T-helper 2 cell treated with Interferon-gamma antibody and Interleukin-4, amounts not matched to agents 5 μg/mL and 100 μg/mL, for 36 hours (primary cell): ENCODE data around the gene AGFG1.

ENCODE experiments used
- DNase-seq: peaks from one replicate; pipeline ENCODE4 v3.0.0; 2021; ENCODE audit warnings: low spot score
- H3K27ac Mint-ChIP-seq: one replicate; pipeline ENCODE4 v1.8.0; 2021; ENCODE audit warnings: mild to moderate bottlenecking, mixed read lengths
- H3K27me3 Mint-ChIP-seq: one replicate; pipeline ENCODE4 v1.8.0; 2021; ENCODE audit warnings: low read depth, mixed read lengths
- H3K36me3 Mint-ChIP-seq: one replicate; pipeline ENCODE4 v1.8.0; 2021; ENCODE audit warnings: low read depth, mixed read lengths
- H3K4me1 Mint-ChIP-seq: one replicate; pipeline ENCODE4 v1.8.0; 2021; ENCODE audit warnings: low read depth, mixed read lengths
- H3K4me3 Mint-ChIP-seq: one replicate; pipeline ENCODE4 v1.8.0; 2022; ENCODE audit warnings: mild to moderate bottlenecking, moderate library complexity, mixed read lengths
- H3K9me3 Mint-ChIP-seq: one replicate; pipeline ENCODE4 v1.8.0; 2021; ENCODE audit warnings: mixed read lengths

The AGFG1 gene

DNA sequence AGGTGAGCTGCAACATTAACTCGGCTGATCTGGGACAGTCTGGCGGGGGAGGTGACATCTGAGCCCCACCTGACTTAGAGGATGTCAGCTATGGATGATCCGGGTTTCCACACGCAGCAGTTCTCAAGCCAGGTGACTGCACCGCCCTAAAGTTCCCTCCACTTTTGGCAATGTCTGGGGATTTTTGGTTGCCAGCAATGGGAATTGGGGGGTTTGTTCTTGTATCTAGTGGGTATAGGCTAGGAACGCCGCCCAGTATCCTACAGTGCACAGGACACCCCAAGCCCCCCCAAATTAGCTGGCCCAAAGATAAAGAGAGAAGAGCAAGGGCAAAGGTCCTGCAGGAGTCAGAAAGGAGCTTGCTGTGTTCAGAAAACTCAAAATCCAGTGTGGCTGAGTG, 544 bp upstream of the AGFG1 start:
- Mint-ChIP-seq H3K27me3 (no peaks in the 10 kb centered on the region), H3K4me1 (peaks cover 29% of the 10 kb centered on the region), H3K9me3 (no peaks in the 10 kb centered on the region)

GRCh38 chr2:227472265-227473121, 537 bp downstream of the AGFG1 start:
- peaks cover 23% of the 10 kb centered on the region for H3K4me1 Mint-ChIP-seq
- DNase-seq = peak; percentile 57
- H3K9me3 Mint-ChIP-seq = no peaks in the 10 kb centered on the region
- peak overlapping the region; percentile 57 for H3K27ac Mint-ChIP-seq
- peaks cover 2% of the 10 kb centered on the region for H3K36me3 Mint-ChIP-seq
- H3K27me3 Mint-ChIP-seq = no peaks in the 10 kb centered on the region
- peak overlapping the region; percentile 96 for H3K4me3 Mint-ChIP-seq

More for the DNA sequence above, 544 bp upstream of the AGFG1 start:
- peak overlapping the region; percentile 65 for H3K4me3 Mint-ChIP-seq
- peaks cover 2% of the 10 kb centered on the region for H3K36me3 Mint-ChIP-seq
- H3K27ac Mint-ChIP-seq = peak overlapping the region; percentile 26
- no peak for DNase-seq

GRCh38 chr2:227473122-227473461, 1.1 kb downstream of the AGFG1 start:
- peaks cover 2% of the 10 kb centered on the region for H3K36me3 Mint-ChIP-seq
- H3K4me3 Mint-ChIP-seq = peak overlapping the region; percentile 96
- no peaks in the 10 kb centered on the region for H3K27me3 Mint-ChIP-seq
- peak overlapping the region; percentile 87 for H3K27ac Mint-ChIP-seq
- H3K9me3 Mint-ChIP-seq = no peaks in the 10 kb centered on the region
- DNase-seq = no peak
- H3K4me1 Mint-ChIP-seq = peaks cover 23% of the 10 kb centered on the region

- no peak overlapping the region for H3K27ac Mint-ChIP-seq
- no peak for DNase-seq
- no peaks in the 10 kb centered on the region for H3K9me3 Mint-ChIP-seq
- no peaks in the 10 kb centered on the region for H3K27me3 Mint-ChIP-seq
- H3K36me3 Mint-ChIP-seq = peaks cover 2% of the 10 kb centered on the region
- peaks cover 24% of the 10 kb centered on the region for H3K4me1 Mint-ChIP-seq
- H3K4me3 Mint-ChIP-seq = peak overlapping the region; percentile 96
Observed at GRCh38 chr2:227473806-227474205, 1.9 kb downstream of the AGFG1 start.

DNA sequence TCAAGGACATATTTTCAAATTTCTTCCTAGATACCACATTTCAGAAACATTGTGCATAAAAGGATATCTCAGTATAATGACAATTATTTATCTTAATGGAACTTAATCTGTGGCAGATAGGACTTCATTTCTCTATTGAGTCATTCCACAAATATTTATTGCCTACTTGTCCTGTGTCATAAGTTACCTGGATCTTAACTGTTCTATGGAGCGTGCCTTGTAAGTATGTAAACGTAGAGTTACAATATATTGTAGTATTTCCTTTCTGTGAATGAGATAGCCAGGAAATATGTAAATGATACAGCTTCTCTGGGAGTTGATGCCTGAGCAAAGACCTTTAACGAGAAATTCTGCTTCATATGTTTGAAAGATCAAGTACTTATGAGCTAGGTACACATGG, 2.5 kb downstream of the AGFG1 start:
- Mint-ChIP-seq H3K27ac (no peak overlapping the region), H3K4me1 (peaks cover 27% of the 10 kb centered on the region)
- DNase-seq = no peak

GRCh38 chr2:227477291-227477690, 5.3 kb downstream of the AGFG1 start:
- Mint-ChIP-seq H3K4me1 (peaks cover 42% of the 10 kb centered on the region), H3K27ac (no peak overlapping the region)

More for the DNA sequence above, 2.5 kb downstream of the AGFG1 start:
- Mint-ChIP-seq H3K36me3 (peaks cover 2% of the 10 kb centered on the region), H3K27me3 (no peaks in the 10 kb centered on the region), H3K9me3 (no peaks in the 10 kb centered on the region), H3K4me3 (peak overlapping the region; percentile 96)

DNA sequence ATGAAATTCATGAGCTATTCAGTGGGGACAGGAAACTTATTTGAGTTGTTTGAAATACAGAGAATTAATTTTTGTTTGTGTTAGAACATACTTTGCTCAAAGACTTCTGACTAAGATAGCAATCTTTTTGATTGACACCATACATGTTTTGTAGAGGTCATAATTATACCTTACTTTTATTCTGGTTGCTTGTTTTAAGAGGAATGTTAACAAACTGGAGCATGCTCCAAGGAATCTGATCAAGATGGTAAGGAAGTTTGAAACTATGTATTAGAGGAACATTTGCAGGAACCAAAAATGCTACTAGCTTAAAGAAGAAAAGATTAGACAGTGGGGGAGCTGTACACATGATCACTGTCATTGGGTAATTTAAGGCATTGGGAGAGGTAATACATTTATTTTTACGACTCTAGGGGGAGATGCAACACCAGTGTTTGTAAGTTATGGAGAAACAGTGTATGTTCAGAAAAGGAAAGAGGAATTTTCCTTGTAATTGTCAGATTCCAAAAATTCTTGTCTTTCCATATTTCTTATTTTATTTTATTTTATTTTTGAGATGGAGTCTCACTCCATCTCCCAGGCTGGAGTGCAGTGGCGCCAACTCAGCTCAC, 8.0 kb downstream of the AGFG1 start:
- Mint-ChIP-seq H3K36me3 (peaks cover 10% of the 10 kb centered on the region), H3K27me3 (no peaks in the 10 kb centered on the region), H3K27ac (peak overlapping the region; percentile 29), H3K4me3 (peak overlapping the region; percentile 10), H3K9me3 (peaks cover 2% of the 10 kb centered on the region), H3K4me1 (peaks cover 35% of the 10 kb centered on the region)
- no peak for DNase-seq

More at GRCh38 chr2:227477291-227477690, 5.3 kb downstream of the AGFG1 start:
- Mint-ChIP-seq H3K9me3 (no peaks in the 10 kb centered on the region), H3K4me3 (no peak overlapping the region), H3K36me3 (peaks cover 2% of the 10 kb centered on the region), H3K27me3 (no peaks in the 10 kb centered on the region)
- no peak for DNase-seq

GRCh38 chr2:227480528-227480927, 8.6 kb downstream of the AGFG1 start:
- DNase-seq = no peak
- H3K4me1 Mint-ChIP-seq = peaks cover 33% of the 10 kb centered on the region
- H3K4me3 Mint-ChIP-seq = peak overlapping the region; percentile 11
- peak overlapping the region; percentile 67 for H3K27ac Mint-ChIP-seq
- peaks cover 15% of the 10 kb centered on the region for H3K36me3 Mint-ChIP-seq
- no peaks in the 10 kb centered on the region for H3K27me3 Mint-ChIP-seq
- peaks cover 7% of the 10 kb centered on the region for H3K9me3 Mint-ChIP-seq

- H3K9me3 Mint-ChIP-seq = peaks cover 15% of the 10 kb centered on the region
- H3K4me1 Mint-ChIP-seq = peaks cover 33% of the 10 kb centered on the region
Observed at GRCh38 chr2:227482638-227483340, 10.8 kb downstream of the AGFG1 start.

DNA sequence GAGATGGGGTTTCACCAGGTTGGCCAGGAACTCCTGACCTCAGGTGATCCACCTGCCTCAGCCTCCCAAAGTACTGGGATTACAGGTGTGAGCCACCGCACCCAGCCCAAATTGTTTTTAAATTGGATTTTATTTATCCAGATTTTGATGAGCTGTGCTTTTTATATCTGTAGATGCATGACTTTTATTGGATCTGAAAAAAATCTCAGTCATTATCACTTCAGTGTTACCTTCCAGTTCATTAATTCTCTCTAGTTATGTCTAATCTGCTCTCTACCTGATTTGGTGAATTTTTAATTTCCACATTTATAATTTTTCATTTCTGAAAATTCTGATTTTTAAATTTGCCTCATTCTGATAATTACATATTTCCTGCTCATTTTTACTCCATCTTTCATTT, 13.5 kb downstream of the AGFG1 start:
- peaks cover 22% of the 10 kb centered on the region for H3K4me1 Mint-ChIP-seq
- no peak overlapping the region for H3K4me3 Mint-ChIP-seq

More at GRCh38 chr2:227482638-227483340, 10.8 kb downstream of the AGFG1 start:
- H3K27me3 Mint-ChIP-seq = no peaks in the 10 kb centered on the region
- DNase-seq = no peak
- H3K4me3 Mint-ChIP-seq = peak overlapping the region; percentile 2
- peak overlapping the region; percentile 11 for H3K27ac Mint-ChIP-seq
- peaks cover 19% of the 10 kb centered on the region for H3K36me3 Mint-ChIP-seq

GRCh38 chr2:227486688-227487087, 14.7 kb downstream of the AGFG1 start:
- H3K36me3 Mint-ChIP-seq = peaks cover 28% of the 10 kb centered on the region
- no peaks in the 10 kb centered on the region for H3K27me3 Mint-ChIP-seq
- no peak for DNase-seq
- H3K27ac Mint-ChIP-seq = no peak overlapping the region
- H3K4me3 Mint-ChIP-seq = no peak overlapping the region
- H3K4me1 Mint-ChIP-seq = peaks cover 12% of the 10 kb centered on the region
- peaks cover 19% of the 10 kb centered on the region for H3K9me3 Mint-ChIP-seq

More for the DNA sequence above, 13.5 kb downstream of the AGFG1 start:
- Mint-ChIP-seq H3K27ac (no peak overlapping the region), H3K27me3 (no peaks in the 10 kb centered on the region), H3K9me3 (peaks cover 19% of the 10 kb centered on the region), H3K36me3 (peaks cover 28% of the 10 kb centered on the region)
- no peak for DNase-seq

GRCh38 chr2:227488045-227488444, 16.1 kb downstream of the AGFG1 start:
- Mint-ChIP-seq H3K27ac (no peak overlapping the region), H3K4me1 (peaks cover 8% of the 10 kb centered on the region), H3K9me3 (peaks cover 19% of the 10 kb centered on the region), H3K36me3 (peaks cover 32% of the 10 kb centered on the region), H3K4me3 (no peak overlapping the region), H3K27me3 (no peaks in the 10 kb centered on the region)
- no peak for DNase-seq

DNA sequence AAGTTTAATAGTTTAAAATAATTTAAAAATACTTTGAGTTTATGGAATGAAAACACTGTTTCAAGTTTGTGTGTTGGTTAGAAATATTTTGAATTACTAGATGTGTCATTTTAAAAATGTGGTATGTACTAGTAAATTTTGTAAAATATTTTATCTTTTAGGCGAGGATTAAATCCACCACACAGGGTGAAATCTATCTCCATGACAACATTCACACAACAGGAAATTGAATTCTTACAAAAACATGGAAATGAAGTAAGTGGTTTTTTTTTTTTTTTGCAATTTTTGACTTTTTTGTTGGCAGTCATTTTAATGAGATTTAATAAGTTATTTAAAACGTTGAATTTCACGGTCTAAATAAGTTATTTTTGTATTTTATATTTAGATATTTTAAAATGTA, 19.4 kb downstream of the AGFG1 start:
- H3K4me3 Mint-ChIP-seq = no peak overlapping the region
- peaks cover 4% of the 10 kb centered on the region for H3K9me3 Mint-ChIP-seq
- H3K36me3 Mint-ChIP-seq = peaks cover 20% of the 10 kb centered on the region
- H3K4me1 Mint-ChIP-seq = peaks cover 7% of the 10 kb centered on the region
- no peak overlapping the region for H3K27ac Mint-ChIP-seq
- no peaks in the 10 kb centered on the region for H3K27me3 Mint-ChIP-seq
- no peak for DNase-seq

DNA sequence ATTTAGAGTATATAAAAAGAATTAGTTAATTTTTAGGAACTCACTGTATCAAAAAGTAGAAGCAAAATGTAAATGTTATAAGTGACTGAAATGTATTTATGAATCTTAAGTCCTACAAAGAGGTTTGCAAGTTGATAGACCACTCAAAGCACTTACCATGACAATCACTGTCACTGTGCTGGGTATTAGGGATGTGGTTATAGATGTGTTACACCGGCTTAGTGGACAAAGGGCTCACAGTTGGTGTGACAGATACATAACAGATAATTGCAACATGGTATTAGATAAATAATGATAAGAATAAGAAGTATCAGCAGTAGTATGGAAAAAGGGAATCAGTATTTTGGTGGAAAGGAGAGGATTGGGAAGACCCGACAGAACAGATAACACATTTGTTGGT, 21.6 kb downstream of the AGFG1 start:
- Mint-ChIP-seq H3K27ac (no peak overlapping the region), H3K36me3 (peaks cover 16% of the 10 kb centered on the region), H3K27me3 (no peaks in the 10 kb centered on the region)

More for the DNA sequence above, 21.6 kb downstream of the AGFG1 start:
- peaks cover 7% of the 10 kb centered on the region for H3K4me1 Mint-ChIP-seq
- H3K9me3 Mint-ChIP-seq = peaks cover under 1% of the 10 kb centered on the region
- H3K4me3 Mint-ChIP-seq = no peak overlapping the region
- DNase-seq = no peak
